ENCODE results near the gene PNMT.

PNMT gene

DNA sequence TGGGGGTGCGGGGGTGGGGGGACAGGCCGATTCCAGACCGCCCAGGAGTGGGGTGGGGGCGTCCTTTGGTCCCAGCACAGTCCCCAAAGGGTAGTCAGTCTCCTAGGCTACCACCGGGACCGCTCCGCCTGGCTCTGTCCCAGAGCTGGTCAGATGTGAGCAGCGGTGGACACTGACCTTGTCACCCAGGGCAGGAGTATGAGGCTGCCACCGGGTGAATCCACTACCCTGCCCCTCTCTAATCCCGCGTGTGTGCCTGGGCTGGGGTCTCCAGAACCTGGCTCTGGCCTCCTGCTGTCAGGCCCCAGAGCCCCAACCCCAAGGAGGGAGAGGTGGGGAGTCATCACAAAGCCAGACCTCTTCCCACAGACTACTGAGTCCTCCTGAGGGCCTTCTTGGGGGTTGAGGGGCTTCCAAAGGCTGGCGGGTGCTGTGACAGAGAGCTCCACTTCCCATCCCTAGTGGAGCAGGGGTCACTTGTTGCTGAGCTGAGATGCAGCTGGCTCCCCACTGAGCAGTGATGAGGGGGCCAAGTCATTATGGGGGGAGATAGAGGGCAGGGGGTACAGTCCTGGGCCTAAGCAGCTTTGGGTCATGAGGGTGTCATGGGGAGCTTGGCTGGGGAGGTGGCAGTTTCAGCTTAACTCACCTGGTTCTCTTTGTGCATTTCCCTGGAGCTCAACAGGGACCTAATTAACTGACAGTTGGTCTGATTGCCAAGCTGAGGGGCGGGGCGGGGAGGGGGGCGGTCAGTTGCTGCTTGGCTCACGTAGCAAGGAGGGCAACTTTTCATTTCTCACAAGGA is 40.3 kb upstream of the PNMT start:
- no peak for TF ChIP-seq CTCF (IDR thresholded peaks at IDR 0.05; ENCODE audit: insufficient read depth, low read length, missing control alignments)
- H3K4me3 ChIP-seq (ENCODE audit: low read depth, low read length): no peak overlapping the region
- ChIA-PET POLR2A (interaction anchor here (1.6 kb wide), 1 partner anchor 60 kb away, joined by 4 read pairs; the partner anchor contains the start of gene PGAP3), CTCF (interaction anchor here (0.7 to 28.8 kb wide), 5 partner anchors 4 to 109 kb away, joined by 4 to 822 read pairs (median 781); partner anchors contain the start of genes PNMT, PPP1R1B, STARD3 and TCAP)
- no peak for DNase-seq (ENCODE audit: low read depth, low spot score)

DNA sequence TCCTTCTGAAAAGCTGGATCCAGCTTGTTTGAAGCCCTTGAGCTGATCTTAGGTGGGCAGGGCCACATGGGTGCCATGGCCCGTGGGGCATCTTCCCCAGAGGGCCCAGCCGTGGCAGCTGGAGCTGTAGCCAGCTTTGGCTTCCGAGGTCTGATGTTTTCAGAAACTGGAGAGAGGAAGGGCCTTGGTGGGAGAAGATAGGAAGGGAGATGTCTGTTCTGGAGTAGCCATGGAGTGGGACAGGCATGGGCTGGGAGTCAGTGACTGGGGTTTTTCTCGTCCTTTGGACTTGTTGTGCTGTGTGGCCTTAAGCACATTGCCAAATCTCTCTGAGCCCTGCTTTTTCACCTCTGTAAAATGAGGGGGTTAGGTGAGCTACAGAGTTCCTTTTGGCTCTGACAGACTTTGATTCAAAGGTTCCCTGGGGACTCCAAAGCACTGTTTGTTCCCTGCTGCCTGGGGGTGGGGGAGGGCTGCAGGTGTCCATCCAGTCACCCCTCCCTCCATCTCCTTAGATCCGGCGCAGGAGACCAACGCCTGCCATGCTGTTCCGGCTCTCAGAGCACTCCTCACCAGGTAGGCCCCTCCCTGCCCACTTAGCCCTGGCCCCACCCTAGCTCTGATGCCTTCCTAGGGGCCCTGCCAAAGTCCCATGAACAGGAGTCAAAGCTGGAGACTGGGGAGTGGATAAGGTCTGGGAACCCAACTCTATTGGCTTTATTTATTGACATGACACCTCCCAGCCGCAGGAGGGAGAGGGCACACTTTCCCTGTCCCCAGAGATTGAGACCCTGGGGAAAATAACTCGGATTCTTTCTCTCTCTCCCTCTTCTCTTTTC is 39.4 kb upstream of the PNMT start:
- DNase-seq (ENCODE audit: low read depth, low spot score): no peak
- TF ChIP-seq CTCF (IDR thresholded peaks at IDR 0.05; ENCODE audit: insufficient read depth, low read length, missing control alignments): no peak
- ChIA-PET CTCF (interaction anchor here (0.7 to 28.8 kb wide), 5 partner anchors 5 to 108 kb away, joined by 4 to 822 read pairs (median 781); partner anchors contain the start of genes PNMT, PPP1R1B, STARD3 and TCAP), POLR2A (interaction anchor here (1.6 kb wide), 1 partner anchor 59 kb away, joined by 4 read pairs; the partner anchor contains the start of gene PGAP3)
- no peak overlapping the region for H3K4me3 ChIP-seq (ENCODE audit: low read depth, low read length)

DNA sequence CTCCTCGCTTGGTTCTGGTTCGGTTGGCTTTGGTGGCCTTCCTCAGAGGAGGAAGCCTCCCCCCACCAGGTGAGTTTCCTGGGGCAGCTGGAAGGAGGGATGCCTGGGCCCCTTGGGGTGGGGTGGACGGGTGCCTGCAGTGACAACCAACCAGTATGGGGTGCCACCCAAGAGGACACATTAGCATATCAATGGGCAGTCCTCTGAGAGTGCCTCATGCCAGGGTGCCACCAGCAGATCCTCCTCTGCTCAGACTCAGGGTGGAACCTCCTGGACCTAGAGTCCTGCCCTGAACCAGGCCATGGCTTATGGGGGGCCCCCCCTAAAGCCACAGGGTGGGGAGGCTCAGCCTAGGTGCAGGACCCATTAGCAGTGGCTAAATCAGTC is 38.8 kb upstream of the PNMT start:
- ChIA-PET POLR2A (no interaction called here), CTCF (interaction anchor here (1.5 to 28.8 kb wide), 5 partner anchors 5 to 74 kb away, joined by 3 to 822 read pairs (median 781); partner anchors contain the start of genes PNMT, PPP1R1B, STARD3 and TCAP)
- H3K4me3 ChIP-seq (ENCODE audit: low read depth, low read length): no peak overlapping the region
- DNase-seq (ENCODE audit: low read depth, low spot score): no peak
- no peak for TF ChIP-seq CTCF (IDR thresholded peaks at IDR 0.05; ENCODE audit: insufficient read depth, low read length, missing control alignments)

GRCh38 chr17:39629898-39630297 is 38.4 kb upstream of the PNMT start:
- no peak overlapping the region for H3K4me3 ChIP-seq (ENCODE audit: low read depth, low read length)
- ChIA-PET CTCF (interaction anchor here (1.5 to 28.8 kb wide), 4 partner anchors 6 to 74 kb away, joined by 3 to 822 read pairs (median 802); partner anchors contain the start of genes PPP1R1B and STARD3), POLR2A (interaction anchor here (0.6 kb wide), 1 partner anchor 364 kb away, joined by 4 read pairs; no protein-coding TSS in a partner anchor)
- TF ChIP-seq CTCF (IDR thresholded peaks at IDR 0.05; ENCODE audit: insufficient read depth, low read length, missing control alignments): no peak
- no peak for DNase-seq (ENCODE audit: low read depth, low spot score)

DNA sequence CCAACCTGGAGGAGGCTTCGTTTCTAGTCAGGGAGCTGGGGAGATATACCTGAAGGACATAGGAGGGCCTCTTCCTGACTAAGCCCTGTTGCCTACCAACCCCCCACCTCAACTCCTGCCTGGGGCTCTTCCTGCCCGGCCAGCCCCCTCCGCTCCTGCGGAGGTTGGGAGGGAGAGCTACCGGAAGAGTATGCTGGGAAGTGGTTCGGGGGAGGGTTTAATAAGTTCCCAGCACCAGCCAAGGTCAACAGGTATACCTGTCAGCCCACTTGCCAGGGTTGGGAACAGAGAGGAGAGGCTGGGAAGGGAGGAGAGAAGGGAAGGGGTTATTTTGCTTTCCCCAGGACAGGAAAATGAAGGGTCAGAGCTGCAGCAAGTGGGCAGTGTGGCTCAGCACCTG is 36.9 kb upstream of the PNMT start:
- POLR2A ChIA-PET: no interaction called here
- TF ChIP-seq CTCF (IDR thresholded peaks at IDR 0.05; ENCODE audit: insufficient read depth, low read length, missing control alignments): no peak
- DNase-seq (ENCODE audit: low read depth, low spot score): no peak
- CTCF ChIA-PET: interaction anchor here (0.7 to 28.8 kb wide), 7 partner anchors 7 to 98 kb away, joined by 3 to 822 read pairs (median 4); partner anchors contain the start of genes MIEN1, PPP1R1B and STARD3
- H3K4me3 ChIP-seq (ENCODE audit: low read depth, low read length): no peak overlapping the region
